Bronchial epithelial cell (primary cell): ENCODE results near the gene ARHGDIB. TPM values are rescaled to one million over a fixed set of nuclear protein-coding genes. Genes with fewer than 3 reads are reported as not detected.

ENCODE experiments used
- DNase-seq: peaks from one replicate; pipeline ENCODE4 v3.0.0-alpha.2; 2010; ENCODE audit warnings: low read depth
- FAIRE-seq: peaks from 2 replicates; lab custom pipeline; 2011; peaks lifted over from hg19 to GRCh38; lab: Jason Lieb, UNC
- H3K27me3 ChIP-seq: 2 replicates; pipeline ENCODE4 v1.5.1; 2011; ENCODE audit warnings: low read length; ENCODE audit not compliant: control insufficient read depth, insufficient read depth
- H3K36me3 ChIP-seq: 2 replicates; pipeline ENCODE4 v1.5.1; 2011; ENCODE audit warnings: low read length; ENCODE audit not compliant: control insufficient read depth, insufficient read depth
- H3K4me3 ChIP-seq: 2 replicates; pipeline ENCODE4 v1.5.1; 2011; ENCODE audit warnings: mild to moderate bottlenecking, low read depth, low read length, control low read depth
- CTCF ChIP-seq: IDR thresholded peaks from 2 replicates; pipeline ENCODE4 v1.5.1; 2011; ENCODE audit warnings: mild to moderate bottlenecking, moderate library complexity, low read length, control low read depth, inconsistent platforms; ENCODE audit not compliant: insufficient read depth, severe bottlenecking
- total RNA-seq: library from RNA; depleted of rRNA; stranded (reverse); fragments of >200 nt; gene quantifications from 2 replicates; pipeline ENCODE4 v1.2.1, GENCODE V29; 2014

Gene ARHGDIB
- total RNA-seq, 1 donor from 2014 or later = 0.53 TPM

- Histone ChIP-seq H3K27me3 (no peaks in the 10 kb centered on the region), H3K4me3 (no peak overlapping the region), H3K36me3 (no peaks in the 10 kb centered on the region)
- DNase-seq (peak; percentile 60), FAIRE-seq (peak; percentile 87)
- no peak for TF ChIP-seq CTCF
Measured at GRCh38 chr12:14913381-14913781, 48.0 kb downstream of the ARHGDIB start.

GRCh38 chr12:14911131-14911530 is 50.3 kb downstream of the ARHGDIB start:
- DNase-seq (no peak), FAIRE-seq (no peak)
- Histone ChIP-seq H3K36me3 (no peaks in the 10 kb centered on the region), H3K27me3 (no peaks in the 10 kb centered on the region), H3K4me3 (no peak overlapping the region)
- TF ChIP-seq CTCF = no peak

GRCh38 chr12:14910090-14910915 is 51.1 kb downstream of the ARHGDIB start:
- no peaks in the 10 kb centered on the region for H3K27me3 ChIP-seq
- DNase-seq (peak; percentile 89), FAIRE-seq (no peak)
- H3K36me3 ChIP-seq = no peaks in the 10 kb centered on the region
- no peak overlapping the region for H3K4me3 ChIP-seq
- TF ChIP-seq CTCF = no peak

GRCh38 chr12:14907953-14908352 is 53.4 kb downstream of the ARHGDIB start:
- H3K36me3 ChIP-seq = no peaks in the 10 kb centered on the region
- FAIRE-seq (no peak), DNase-seq (no peak)
- no peak for TF ChIP-seq CTCF
- no peak overlapping the region for H3K4me3 ChIP-seq
- no peaks in the 10 kb centered on the region for H3K27me3 ChIP-seq

GRCh38 chr12:14906114-14906513 is 55.3 kb downstream of the ARHGDIB start:
- no peaks in the 10 kb centered on the region for H3K27me3 ChIP-seq
- no peak for FAIRE-seq
- no peak for TF ChIP-seq CTCF

More at GRCh38 chr12:14906114-14906513, 55.3 kb downstream of the ARHGDIB start:
- no peak overlapping the region for H3K4me3 ChIP-seq
- H3K36me3 ChIP-seq = no peaks in the 10 kb centered on the region
- DNase-seq = no peak
